Heart left ventricle (tissue), 16 donors: ENCODE measurements around the gene TBL1X. TPM values are rescaled to one million over a fixed set of nuclear protein-coding genes. Genes with fewer than 3 reads are reported as not detected.

Experiments used
- ATAC-seq, 4 donors: fragments of 200-7000 bp; cut with Tn5 transposase; one replicate each; pipeline ENCODE4 v1.9.1; 2020 to 2022; ENCODE audit warnings: moderate library complexity in 4 of 4, mild to moderate bottlenecking in 3 of 4, moderate number of reproducible peaks in 1 of 4
- DNase-seq, 5 donors: peaks; one replicate each; pipeline ENCODE4 v3.0.0-alpha.2; 2020
- H3K27ac ChIP-seq, 12 donors: fragments of 200-600 bp; sonication (generic) in 4 of 12; one replicate each; pipeline versions ENCODE4 v1.5.0 to v1.8.0; 2016 to 2022; ENCODE audit warnings: mild to moderate bottlenecking in 2 of 12
- H3K27me3 ChIP-seq, 9 donors: fragments of 200-600 bp; sonication (generic) in 2 of 9; one replicate each; pipeline versions ENCODE4 v1.5.1 to v1.8.0; 2016 to 2022; ENCODE audit warnings: mild to moderate bottlenecking in 3 of 9
- H3K36me3 ChIP-seq, 9 donors: fragments of 200-600 bp; sonication (generic) in 2 of 9; one replicate each; pipeline versions ENCODE4 v1.5.0 to v1.8.0; 2018 to 2022; ENCODE audit warnings: mild to moderate bottlenecking in 2 of 9
- H3K4me1 ChIP-seq, 12 donors: fragments of 200-600 bp; sonication (generic) in 4 of 12; one replicate each; pipeline versions ENCODE4 v1.5.0 to v1.8.0; 2016 to 2022; ENCODE audit warnings: mild to moderate bottlenecking in 3 of 12
- H3K4me3 ChIP-seq, 12 donors: fragments of 200-600 bp; sonication (generic) in 4 of 12; one replicate each; pipeline versions ENCODE4 v1.5.0 to v1.8.0; 2017 to 2022; ENCODE audit warnings: mild to moderate bottlenecking in 9 of 12, moderate library complexity in 4 of 12
- H3K9me3 ChIP-seq, 12 donors: fragments of 200-600 bp; sonication (generic) in 4 of 12; one replicate each; pipeline versions ENCODE4 v1.5.0 to v1.8.0; 2016 to 2022; ENCODE audit warnings: mild to moderate bottlenecking in 1 of 12
- POLR2A ChIP-seq, 2 donors: fragments of 450-650 bp; IDR thresholded peaks; one replicate each; pipeline ENCODE4 v1.6.1; 2017; ENCODE audit warnings: antibody characterized with exemption in 2 of 2, mild to moderate bottlenecking in 2 of 2, moderate library complexity in 2 of 2
- WGBS, 4 donors: extraction: QIAGEN DNeasy Blood & Tissue Kit in 2 of 4; methylation state at CpG; one replicate each; pipeline versions ENCODE4 v1.1.5 to v1.1.7; 2013 to 2018; 5-methylcytosine and 5-hydroxymethylcytosine counted together
- intact Hi-C, 10 donors: fragments of 100-400 bp; cut with DNase I; formaldehyde crosslinking; loops; one replicate each; pipeline versions ENCODE4 v1.11.1 to v1.14.2; 2022
- polyA plus RNA-seq, 2 donors: library from polyadenylated mRNA; stranded (reverse); fragments of 200-250 nt; gene quantifications; one replicate each; pipeline ENCODE4 v1.2.3, GENCODE V29; 2013
- total RNA-seq, 9 donors: library from RNA; depleted of rRNA in 2 of 9; stranded (reverse); fragments of >200 nt in 2 of 9; fragmentation: NEBNext Ultra II Directional in 3 of 9; extraction: Animal tissue kit (Norgen Biotek cat#: 25700) in 3 of 9; gene quantifications; one replicate each; pipeline versions ENCODE4 v1.1.0 to v1.2.4, GENCODE V29; 2016 to 2023
- TF ChIP-seq, protein P1 (sequence below), 12 donors: fragments of 200-600 bp; sonication (generic) in 4 of 12; IDR thresholded peaks; one replicate each; pipeline versions ENCODE4 v1.5.0 to v1.8.0; 2018 to 2022; ENCODE audit warnings: antibody characterized with exemption in 12 of 12, mild to moderate bottlenecking in 5 of 12
- donor health status: ischemic (EF 13 %, LVEDD 7.1; RV severe dilation, severe dysfunction).
- donor health status: healthy with polysubstance abuse.
- donor health status: DM: no; HTN: yes; CAD: no.
- donor health status: DM: no; HTN: no; CAD: no.
- donor health status: ischemic (EF 25% LVEDD 6.9; RV normal size, moderate dysfunction).
- donor health status: ischemic (EF 25% LVEDD 5.7; RV mildly dilated, moderate dysfunction).
- donor health status: healthy.
- donor health status: DM: yes; HTN: yes; CAD: no.
- donor health status: ischemic (EF 35%, LVEDD 5.7; RV mildly dilated, moderate dysfunction).
- donor health status: nonischemic (EF 11% LVEDD 7.7; RV severe dilation, severe dysfunction).
- donor health status: DM: yes; HTN: yes; CAD: no.
- donor health status: PGD.
- donor health status: ischemic (EF 29% LVEDD 5.4; RV normal size, mild dysfunction).
- donor health status: nonischemic (EF 23%, LVEDD 6.1; RV moderate dilation, normal function).

Gene TBL1X
- total and polyA plus RNA-seq, 11 donors = 2.4 to 30.7 (median 9.7) TPM

DNA sequence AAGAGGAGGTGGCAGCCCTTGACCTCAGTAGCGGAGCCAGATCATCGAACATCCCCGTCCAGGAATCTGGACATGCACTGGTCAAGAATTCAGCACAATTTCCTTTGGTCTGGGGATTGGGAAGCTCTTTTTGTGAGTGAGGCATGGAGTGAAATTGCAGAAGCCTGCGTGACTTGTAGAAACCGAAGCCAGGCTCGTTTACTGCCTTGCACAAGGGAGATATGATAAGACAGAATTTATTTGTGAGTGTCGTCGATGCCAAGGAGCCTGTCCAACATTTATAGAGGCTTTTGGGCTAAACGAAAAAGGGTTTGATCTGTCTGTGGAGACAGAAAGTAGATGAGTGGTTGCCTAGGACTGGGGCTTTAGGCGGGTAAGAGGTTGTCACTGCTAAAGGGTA, 50.6 kb downstream of the TBL1X start:
- TF ChIP-seq, protein P1, sequence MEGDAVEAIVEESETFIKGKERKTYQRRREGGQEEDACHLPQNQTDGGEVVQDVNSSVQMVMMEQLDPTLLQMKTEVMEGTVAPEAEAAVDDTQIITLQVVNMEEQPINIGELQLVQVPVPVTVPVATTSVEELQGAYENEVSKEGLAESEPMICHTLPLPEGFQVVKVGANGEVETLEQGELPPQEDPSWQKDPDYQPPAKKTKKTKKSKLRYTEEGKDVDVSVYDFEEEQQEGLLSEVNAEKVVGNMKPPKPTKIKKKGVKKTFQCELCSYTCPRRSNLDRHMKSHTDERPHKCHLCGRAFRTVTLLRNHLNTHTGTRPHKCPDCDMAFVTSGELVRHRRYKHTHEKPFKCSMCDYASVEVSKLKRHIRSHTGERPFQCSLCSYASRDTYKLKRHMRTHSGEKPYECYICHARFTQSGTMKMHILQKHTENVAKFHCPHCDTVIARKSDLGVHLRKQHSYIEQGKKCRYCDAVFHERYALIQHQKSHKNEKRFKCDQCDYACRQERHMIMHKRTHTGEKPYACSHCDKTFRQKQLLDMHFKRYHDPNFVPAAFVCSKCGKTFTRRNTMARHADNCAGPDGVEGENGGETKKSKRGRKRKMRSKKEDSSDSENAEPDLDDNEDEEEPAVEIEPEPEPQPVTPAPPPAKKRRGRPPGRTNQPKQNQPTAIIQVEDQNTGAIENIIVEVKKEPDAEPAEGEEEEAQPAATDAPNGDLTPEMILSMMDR (IDR thresholded peaks at IDR 0.05) = no peak
- TF ChIP-seq POLR2A (IDR thresholded peaks at IDR 0.05) = no peak
- WGBS, 4 donors = 48 to 59% (median 54%) methylated on average over 10 of the region's 10 CpGs
- H3K27ac ChIP-seq = no peak overlapping the region
- ATAC-seq (no peak), DNase-seq (no peak)
- H3K4me1 ChIP-seq = peaks cover 0 to 13% (median 3%) of the 10 kb centered on the region in 12 donors
- no peaks in the 10 kb centered on the region for H3K36me3 ChIP-seq
- peaks cover 0 to under 1% (median 0%) of the 10 kb centered on the region in 9 donors for H3K27me3 ChIP-seq
- H3K9me3 ChIP-seq = no peaks in the 10 kb centered on the region
- intact Hi-C loops = loop anchor here in 1 of 10 donors (5.0 kb wide), 1 partner anchor 48 kb away; the partner anchor contains the start of gene TBL1X
- H3K4me3 ChIP-seq = no peak overlapping the region

DNA sequence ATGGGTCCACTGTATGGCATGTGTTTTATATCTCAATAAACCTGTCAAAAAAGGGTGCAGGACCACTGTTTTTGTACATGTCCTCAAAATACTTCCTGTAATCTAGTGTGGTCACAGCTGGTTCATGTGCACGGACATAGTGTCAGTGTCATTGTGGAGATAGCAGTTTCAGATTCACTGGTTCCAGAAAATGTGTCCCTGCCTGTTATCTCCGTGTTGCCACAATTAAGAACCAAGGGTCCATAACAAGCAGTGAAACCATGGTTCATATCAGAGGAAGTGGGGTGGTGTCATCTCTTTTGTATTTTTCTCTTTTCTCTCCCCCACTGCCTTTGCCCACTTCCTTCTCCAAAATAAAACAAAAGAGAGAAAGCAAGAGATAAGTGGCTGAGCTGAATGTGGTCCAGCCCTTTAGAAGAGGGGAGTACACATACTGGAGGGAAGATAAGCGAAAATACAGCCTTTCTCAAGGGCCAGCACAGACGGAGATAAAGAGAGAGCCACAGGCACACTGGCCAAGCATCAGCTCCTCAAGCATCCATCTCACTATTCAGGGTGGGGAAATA, 51.2 kb downstream of the TBL1X start:
- Histone ChIP-seq H3K9me3 (no peaks in the 10 kb centered on the region), H3K27ac (no peak overlapping the region), H3K27me3 (no peaks in the 10 kb centered on the region), H3K4me1 (peaks cover 0 to 13% (median 3%) of the 10 kb centered on the region in 12 donors), H3K4me3 (no peak overlapping the region), H3K36me3 (no peaks in the 10 kb centered on the region)
- ATAC-seq (peak in 1 of 4 donors; percentile 10), DNase-seq (no peak)
- 32 to 48% (median 40%) methylated on average over 4 of the region's 4 CpGs for WGBS, 4 donors
- TF ChIP-seq, protein P1 (IDR thresholded peaks at IDR 0.05) = no peak
- no peak for TF ChIP-seq POLR2A (IDR thresholded peaks at IDR 0.05)
- intact Hi-C loops = loop anchor here in 1 of 10 donors (5.0 kb wide), 1 partner anchor 49 kb away; the partner anchor contains the start of gene TBL1X

DNA sequence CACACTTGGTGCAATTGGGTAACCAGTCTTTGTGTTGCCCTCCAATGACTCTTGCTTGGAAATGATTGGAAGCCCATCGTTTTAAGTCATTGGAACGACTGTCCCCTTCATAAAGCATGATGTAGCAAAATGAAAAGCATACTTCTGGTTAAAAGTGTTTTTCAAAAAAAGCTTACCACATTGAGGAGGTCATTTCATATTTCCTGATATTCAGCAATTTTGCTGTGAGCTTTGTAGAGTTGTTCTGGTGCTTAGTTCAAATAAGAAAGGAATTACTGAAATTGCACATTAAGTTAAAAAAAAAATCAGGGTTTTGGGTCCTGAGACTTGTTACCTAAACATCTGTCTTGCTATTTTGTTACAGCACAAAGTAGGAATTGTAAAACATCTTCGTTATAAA, 51.8 kb downstream of the TBL1X start:
- 60 to 67% (median 65%) methylated on average over 3 of the region's 3 CpGs for WGBS, 4 donors
- intact Hi-C loops = loop anchor here in 1 of 10 donors (5.0 kb wide), 1 partner anchor 49 kb away; the partner anchor contains the start of gene TBL1X
- TF ChIP-seq, protein P1 (IDR thresholded peaks at IDR 0.05) = no peak
- TF ChIP-seq POLR2A (IDR thresholded peaks at IDR 0.05) = no peak

DNA sequence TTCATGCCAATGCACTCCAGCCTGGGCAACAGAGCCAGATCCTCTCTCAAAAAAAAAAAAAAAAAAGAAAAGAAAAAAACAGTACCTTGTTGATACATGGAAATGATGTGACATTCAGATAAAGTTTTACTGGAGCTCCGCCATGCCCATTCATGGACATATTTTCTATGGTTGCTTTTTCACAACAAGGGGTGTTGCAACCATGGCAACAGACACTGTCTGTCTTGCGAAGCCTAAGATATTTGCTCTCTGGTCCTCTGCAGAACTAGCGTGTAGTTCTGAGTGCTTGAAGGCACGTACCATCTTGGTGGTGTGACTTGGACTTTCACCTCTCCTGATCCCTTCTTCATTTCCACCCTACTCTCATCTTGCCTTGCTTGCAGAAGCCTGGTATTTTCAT, 53.2 kb downstream of the TBL1X start:
- TF ChIP-seq, protein P1 (IDR thresholded peaks at IDR 0.05) = no peak
- no peak for TF ChIP-seq POLR2A (IDR thresholded peaks at IDR 0.05)
- no peak overlapping the region for H3K27ac ChIP-seq
- H3K27me3 ChIP-seq = no peaks in the 10 kb centered on the region
- intact Hi-C loops = loop anchor here in 1 of 10 donors (5.0 kb wide), 1 partner anchor 51 kb away; the partner anchor contains the start of gene TBL1X
- H3K9me3 ChIP-seq = no peaks in the 10 kb centered on the region
- DNase-seq (no peak), ATAC-seq (no peak)
- no peaks in the 10 kb centered on the region for H3K36me3 ChIP-seq
- H3K4me3 ChIP-seq = no peak overlapping the region
- peaks cover 0 to 13% (median 3%) of the 10 kb centered on the region in 12 donors for H3K4me1 ChIP-seq
- WGBS, 4 donors = 90 to 98% (median 93%) methylated on average over 4 of the region's 4 CpGs

More for the DNA sequence above, 51.8 kb downstream of the TBL1X start:
- H3K4me3 ChIP-seq = no peak overlapping the region
- no peak overlapping the region for H3K27ac ChIP-seq
- peaks cover 0 to 13% (median 3%) of the 10 kb centered on the region in 12 donors for H3K4me1 ChIP-seq
- ATAC-seq (no peak), DNase-seq (no peak)
- H3K9me3 ChIP-seq = no peaks in the 10 kb centered on the region
- H3K36me3 ChIP-seq = no peaks in the 10 kb centered on the region
- H3K27me3 ChIP-seq = no peaks in the 10 kb centered on the region
